Measurements from ENCODE around the gene LACRT. TPM values are rescaled to one million over a fixed set of nuclear protein-coding genes. Genes with fewer than 3 reads are reported as not detected.

LACRT gene
- total and polyA plus RNA-seq, 2 experiments from 2014 or later = not detected

DNA sequence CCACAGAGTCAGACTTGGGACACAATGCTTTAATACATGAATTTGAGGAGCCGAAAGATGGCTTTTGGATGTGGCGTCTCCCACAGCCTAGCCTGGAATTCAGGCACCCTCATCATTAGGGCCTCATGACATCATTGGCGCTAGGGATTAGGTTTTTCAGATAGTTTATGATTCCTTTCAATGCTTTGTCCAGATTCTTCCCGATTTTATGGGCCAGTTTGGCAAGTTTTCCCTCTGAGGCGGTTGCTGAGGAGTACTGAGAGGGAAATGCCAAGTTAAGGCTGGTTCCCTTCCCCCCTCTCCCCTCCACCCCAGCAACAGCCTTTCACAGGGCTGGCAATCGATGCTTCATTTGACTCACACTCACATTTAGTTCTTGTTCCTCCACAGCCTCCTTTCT lies 26.5 kb downstream of the LACRT start:
- Histone ChIP-seq H3K27me3 (replicated peaks; ENCODE audit: insufficient read depth) (peaks cover 25% of the 10 kb centered on the region), H3K9me2 (ENCODE audit: insufficient read depth) (no peaks in the 10 kb centered on the region), H3K4me1 (ENCODE audit: insufficient read depth) (no peaks in the 10 kb centered on the region), H3K27ac (no peak overlapping the region), H3K4me2 (ENCODE audit: unreplicated experiment) (no peak overlapping the region), H3K4me3 (no peak overlapping the region), H4K20me1 (ENCODE audit: insufficient read depth) (no peaks in the 10 kb centered on the region), H3F3A (ENCODE audit: insufficient read depth) (no peaks in the 10 kb centered on the region), H3K36me3 (ENCODE audit: low read depth) (no peaks in the 10 kb centered on the region), H2AFZ (no peak overlapping the region), H3K9me3 (ENCODE audit: low read depth) (no peaks in the 10 kb centered on the region), H3K79me2 (ENCODE audit: insufficient read depth) (no peaks in the 10 kb centered on the region), H3K9ac (no peak overlapping the region)
- in situ Hi-C loops (cut with MboI) = no loop called here
- no peak for DNase-seq
- WGBS, 2 experiments (ENCODE audit: low coverage in 1 of 2, low lambda C conversion rate in 2 of 2, missing lambda C conversion rate in 2 of 2) = 26% methylated on average over 6 of the region's 6 CpGs
- TF ChIP-seq EZH2phosphoT487 (IDR thresholded peaks at IDR 0.05; ENCODE audit: insufficient read depth, low read depth) = no peak
- no peak for TF ChIP-seq EZH2 (IDR thresholded peaks at IDR 0.05; ENCODE audit: insufficient read depth, poor library complexity, severe bottlenecking)

DNA sequence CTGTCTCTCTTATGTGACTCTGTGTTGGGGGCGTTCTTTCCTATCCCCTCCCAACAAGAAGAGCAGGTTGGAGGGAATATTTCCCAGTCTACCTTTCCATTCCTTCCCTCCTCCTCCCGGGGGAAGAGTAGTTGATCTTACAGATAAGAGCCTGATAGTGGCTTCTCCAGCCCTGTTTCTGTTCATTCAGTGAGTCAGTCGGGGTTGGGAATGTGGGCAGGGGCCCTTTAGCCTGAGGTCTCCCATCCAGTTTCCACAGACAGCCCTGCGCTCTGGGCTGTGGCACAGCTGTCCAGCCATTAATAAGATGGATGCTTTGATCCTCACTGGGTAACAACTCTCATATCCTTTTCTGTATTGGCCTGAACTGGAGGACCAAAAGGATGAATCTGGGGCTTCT lies 28.1 kb downstream of the LACRT start:
- H3K9me2 ChIP-seq (ENCODE audit: insufficient read depth) = no peaks in the 10 kb centered on the region
- in situ Hi-C loops (cut with MboI) = no loop called here
- H3K4me2 ChIP-seq (ENCODE audit: unreplicated experiment) = no peak overlapping the region
- no peaks in the 10 kb centered on the region for H3F3A ChIP-seq (ENCODE audit: insufficient read depth)
- H3K36me3 ChIP-seq (ENCODE audit: low read depth) = no peaks in the 10 kb centered on the region
- no peak overlapping the region for H3K27ac ChIP-seq
- no peak overlapping the region for H2AFZ ChIP-seq
- H3K79me2 ChIP-seq (ENCODE audit: insufficient read depth) = no peaks in the 10 kb centered on the region
- WGBS, 2 experiments (ENCODE audit: low coverage in 1 of 2, low lambda C conversion rate in 2 of 2, missing lambda C conversion rate in 2 of 2) = 13 to 28% methylated on average over 3 to 4 of the region's 4 CpGs
- no peak overlapping the region for H3K9ac ChIP-seq
- no peaks in the 10 kb centered on the region for H3K4me1 ChIP-seq (ENCODE audit: insufficient read depth)
- peaks cover 10% of the 10 kb centered on the region; the same call in 1 of the 2 replicates for H3K27me3 ChIP-seq (replicated peaks; ENCODE audit: insufficient read depth)
- no peak overlapping the region for H3K4me3 ChIP-seq
- H3K9me3 ChIP-seq (ENCODE audit: low read depth) = no peaks in the 10 kb centered on the region
- no peak for DNase-seq
- no peak for TF ChIP-seq EZH2 (IDR thresholded peaks at IDR 0.05; ENCODE audit: insufficient read depth, poor library complexity, severe bottlenecking)
- TF ChIP-seq EZH2phosphoT487 (IDR thresholded peaks at IDR 0.05; ENCODE audit: insufficient read depth, low read depth) = no peak
- H4K20me1 ChIP-seq (ENCODE audit: insufficient read depth) = no peaks in the 10 kb centered on the region

DNA sequence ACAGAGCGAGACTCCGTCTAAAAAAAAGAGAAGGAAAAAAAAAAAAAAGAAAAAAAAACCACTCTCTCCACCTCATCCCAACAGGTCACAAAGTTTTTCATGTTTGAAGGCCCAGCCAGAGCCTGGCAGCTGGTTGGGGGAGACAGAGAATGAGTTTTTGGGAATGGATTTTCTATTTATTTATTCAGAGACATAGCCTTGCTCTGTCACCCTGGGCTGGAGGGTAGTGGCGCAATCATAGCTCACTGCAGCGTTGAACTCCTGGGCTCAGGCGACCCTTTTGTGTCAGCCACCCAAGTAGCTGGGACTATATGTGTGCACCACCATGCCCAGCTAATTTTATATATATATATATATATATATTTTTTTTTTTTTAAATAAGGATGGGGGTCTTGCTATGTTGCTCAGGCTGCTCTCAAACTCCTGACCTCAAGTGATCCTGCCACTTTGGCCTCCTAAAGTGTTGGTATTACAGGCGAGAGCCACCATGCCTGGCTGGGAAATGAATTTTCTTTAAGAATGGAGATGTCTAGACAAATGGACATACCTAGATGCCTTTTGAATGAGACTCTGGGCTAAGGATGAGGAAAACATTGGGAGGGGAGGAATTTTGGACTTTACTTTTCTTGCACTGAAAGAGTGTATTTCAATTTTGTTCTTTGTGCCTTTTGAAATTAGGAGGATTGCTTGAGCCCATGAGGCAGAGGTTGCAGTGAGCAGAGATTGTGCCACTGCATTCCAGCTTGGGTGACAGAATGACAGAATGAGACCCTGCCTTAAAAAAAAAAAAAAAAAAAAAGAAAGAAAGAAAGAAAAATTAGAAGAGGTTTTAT lies 29.3 kb downstream of the LACRT start:
- Histone ChIP-seq H2AFZ (no peak overlapping the region), H3F3A (ENCODE audit: insufficient read depth) (no peaks in the 10 kb centered on the region), H3K4me1 (ENCODE audit: insufficient read depth) (no peaks in the 10 kb centered on the region), H3K79me2 (ENCODE audit: insufficient read depth) (no peaks in the 10 kb centered on the region), H3K9me2 (ENCODE audit: insufficient read depth) (no peaks in the 10 kb centered on the region), H3K9me3 (ENCODE audit: low read depth) (no peaks in the 10 kb centered on the region), H3K27me3 (replicated peaks; ENCODE audit: insufficient read depth) (peaks cover 9% of the 10 kb centered on the region; the same call in 1 of the 2 replicates), H3K9ac (no peak overlapping the region), H4K20me1 (ENCODE audit: insufficient read depth) (no peaks in the 10 kb centered on the region), H3K4me2 (ENCODE audit: unreplicated experiment) (no peak overlapping the region), H3K4me3 (no peak overlapping the region), H3K36me3 (ENCODE audit: low read depth) (no peaks in the 10 kb centered on the region), H3K27ac (no peak overlapping the region)
- no peak for DNase-seq
- WGBS, 2 experiments (ENCODE audit: low coverage in 1 of 2, low lambda C conversion rate in 2 of 2, missing lambda C conversion rate in 2 of 2) = 46 to 48% methylated on average over 6 of the region's 6 CpGs
- in situ Hi-C loops (cut with MboI) = no loop called here
- TF ChIP-seq EZH2phosphoT487 (IDR thresholded peaks at IDR 0.05; ENCODE audit: insufficient read depth, low read depth) = no peak
- no peak for TF ChIP-seq EZH2 (IDR thresholded peaks at IDR 0.05; ENCODE audit: insufficient read depth, poor library complexity, severe bottlenecking)

DNA sequence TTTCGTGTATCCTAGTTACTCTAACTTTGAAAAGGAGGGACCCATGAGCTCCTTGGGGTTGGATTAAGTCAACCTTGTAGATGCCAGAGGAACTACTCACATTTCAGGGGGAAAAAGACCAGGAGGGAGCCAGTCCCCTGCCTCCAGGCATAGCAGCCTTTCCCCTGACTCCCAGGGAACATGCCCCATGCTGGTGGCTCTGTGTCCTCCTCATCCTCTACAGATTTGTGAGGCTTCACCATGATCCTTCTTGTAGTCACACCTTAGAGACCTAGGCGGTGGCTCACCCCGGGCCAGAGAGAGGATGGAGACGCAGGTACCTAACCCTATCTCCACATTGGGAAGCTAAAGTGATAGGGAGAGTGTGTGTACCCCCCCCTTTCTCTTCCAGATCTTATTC lies 30.3 kb downstream of the LACRT start:
- Histone ChIP-seq H3K9me3 (ENCODE audit: low read depth) (no peaks in the 10 kb centered on the region), H3K4me2 (ENCODE audit: unreplicated experiment) (no peak overlapping the region), H3F3A (ENCODE audit: insufficient read depth) (no peaks in the 10 kb centered on the region), H3K27me3 (replicated peaks; ENCODE audit: insufficient read depth) (peaks cover 14% of the 10 kb centered on the region), H3K9ac (no peak overlapping the region), H2AFZ (no peak overlapping the region), H3K4me1 (ENCODE audit: insufficient read depth) (no peaks in the 10 kb centered on the region), H3K9me2 (ENCODE audit: insufficient read depth) (no peaks in the 10 kb centered on the region), H3K36me3 (ENCODE audit: low read depth) (no peaks in the 10 kb centered on the region), H3K27ac (no peak overlapping the region), H3K79me2 (ENCODE audit: insufficient read depth) (no peaks in the 10 kb centered on the region), H4K20me1 (ENCODE audit: insufficient read depth) (no peaks in the 10 kb centered on the region), H3K4me3 (no peak overlapping the region)
- 65 to 71% methylated on average over 4 of the region's 4 CpGs for WGBS, 2 experiments (ENCODE audit: low coverage in 1 of 2, low lambda C conversion rate in 2 of 2, missing lambda C conversion rate in 2 of 2)
- TF ChIP-seq EZH2phosphoT487 (IDR thresholded peaks at IDR 0.05; ENCODE audit: insufficient read depth, low read depth) = no peak
- no peak for TF ChIP-seq EZH2 (IDR thresholded peaks at IDR 0.05; ENCODE audit: insufficient read depth, poor library complexity, severe bottlenecking)
- in situ Hi-C loops (cut with MboI) = no loop called here
- DNase-seq = no peak
